Gastrocnemius medialis (tissue), 4 donors: Measurements from ENCODE around the gene C9orf78.

ENCODE experiments used
- POLR2A ChIP-seq, 2 donors: fragments of 450-650 bp; IDR thresholded peaks; one replicate each; pipeline ENCODE4 v1.6.1; 2017; ENCODE audit warnings: antibody characterized with exemption in 2 of 2, mild to moderate bottlenecking in 2 of 2, moderate library complexity in 2 of 2
- TF ChIP-seq, protein P1 (sequence below), 5 experiments: fragments of 450-650 bp in 3 of 5; fragments of 200-600 bp in 2 of 5; sonication (generic) in 2 of 5; IDR thresholded peaks in 4 of 5; conservative IDR thresholded peaks in 1 of 5; 1 replicate in 4 of 5; 2 replicates in 1 of 5; pipeline ENCODE4 v1.5.1; 2016 to 2019; ENCODE audit warnings: antibody characterized with exemption in 5 of 5, mild to moderate bottlenecking in 3 of 5, moderate library complexity in 3 of 5

GRCh38 chr9:129867136-129868022, 32.3 kb upstream of the C9orf78 start:
- TF ChIP-seq, protein P1, sequence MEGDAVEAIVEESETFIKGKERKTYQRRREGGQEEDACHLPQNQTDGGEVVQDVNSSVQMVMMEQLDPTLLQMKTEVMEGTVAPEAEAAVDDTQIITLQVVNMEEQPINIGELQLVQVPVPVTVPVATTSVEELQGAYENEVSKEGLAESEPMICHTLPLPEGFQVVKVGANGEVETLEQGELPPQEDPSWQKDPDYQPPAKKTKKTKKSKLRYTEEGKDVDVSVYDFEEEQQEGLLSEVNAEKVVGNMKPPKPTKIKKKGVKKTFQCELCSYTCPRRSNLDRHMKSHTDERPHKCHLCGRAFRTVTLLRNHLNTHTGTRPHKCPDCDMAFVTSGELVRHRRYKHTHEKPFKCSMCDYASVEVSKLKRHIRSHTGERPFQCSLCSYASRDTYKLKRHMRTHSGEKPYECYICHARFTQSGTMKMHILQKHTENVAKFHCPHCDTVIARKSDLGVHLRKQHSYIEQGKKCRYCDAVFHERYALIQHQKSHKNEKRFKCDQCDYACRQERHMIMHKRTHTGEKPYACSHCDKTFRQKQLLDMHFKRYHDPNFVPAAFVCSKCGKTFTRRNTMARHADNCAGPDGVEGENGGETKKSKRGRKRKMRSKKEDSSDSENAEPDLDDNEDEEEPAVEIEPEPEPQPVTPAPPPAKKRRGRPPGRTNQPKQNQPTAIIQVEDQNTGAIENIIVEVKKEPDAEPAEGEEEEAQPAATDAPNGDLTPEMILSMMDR (IDR thresholded peaks at IDR 0.05 in 4 of 5, conservative IDR thresholded peaks at IDR 0.05 in 1 of 5): no peak
- TF ChIP-seq POLR2A (IDR thresholded peaks at IDR 0.05): no peak
